ENCODE measurements around the gene CRYBB1.

CRYBB1 gene

DNA sequence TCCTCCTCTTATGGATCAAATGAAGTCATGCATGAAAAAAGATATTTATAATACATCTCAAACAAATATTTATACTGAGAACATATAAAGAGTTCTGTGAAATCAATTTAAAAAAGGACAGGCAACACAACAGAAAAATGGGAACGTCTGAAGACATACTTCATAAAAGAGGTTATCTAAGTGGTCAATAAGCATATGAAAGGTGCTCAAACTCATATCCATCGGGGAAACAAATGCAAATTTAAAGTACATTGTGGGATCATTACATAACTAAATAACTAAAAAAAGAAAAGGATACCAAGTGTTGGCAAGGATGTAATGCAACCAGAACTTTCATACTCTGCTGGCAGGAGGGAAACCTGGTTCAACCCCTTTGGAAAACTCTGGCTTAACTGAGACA lies 50.2 kb downstream of the CRYBB1 start:
- Histone ChIP-seq H3K4me1 (ENCODE audit: insufficient read depth, low read length) (peaks cover 38% of the 10 kb centered on the region), H3K9me3 (ENCODE audit: control insufficient read depth, insufficient read depth, low read length) (no peaks in the 10 kb centered on the region), H3K36me3 (ENCODE audit: insufficient read depth, low read length) (no peaks in the 10 kb centered on the region), H3K9ac (ENCODE audit: low read depth, low read length) (no peak overlapping the region)

DNA sequence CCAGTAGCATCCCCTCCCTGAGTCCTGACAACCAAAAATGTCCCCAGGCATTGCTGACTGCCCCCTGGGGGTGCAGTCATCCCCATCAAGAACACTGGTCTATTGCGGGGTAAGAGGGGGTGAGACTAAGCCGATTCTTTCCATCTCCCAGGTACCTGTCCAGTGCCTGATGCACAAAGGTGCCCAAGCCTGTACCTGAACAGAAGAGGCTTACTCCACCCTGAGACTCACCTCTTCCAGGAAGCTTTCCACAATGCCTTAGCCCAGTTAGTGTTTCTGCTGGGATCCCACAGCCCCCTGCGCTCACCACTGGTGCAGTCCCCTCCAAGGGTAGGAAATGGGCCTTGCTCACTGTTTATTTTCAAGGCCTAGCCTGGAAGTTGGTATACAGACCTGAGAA lies 50.8 kb downstream of the CRYBB1 start:
- H3K4me1 ChIP-seq (ENCODE audit: insufficient read depth, low read length): peaks cover 38% of the 10 kb centered on the region
- H3K36me3 ChIP-seq (ENCODE audit: insufficient read depth, low read length): no peaks in the 10 kb centered on the region
- H3K9ac ChIP-seq (ENCODE audit: low read depth, low read length): no peak overlapping the region
- H3K9me3 ChIP-seq (ENCODE audit: control insufficient read depth, insufficient read depth, low read length): no peaks in the 10 kb centered on the region

DNA sequence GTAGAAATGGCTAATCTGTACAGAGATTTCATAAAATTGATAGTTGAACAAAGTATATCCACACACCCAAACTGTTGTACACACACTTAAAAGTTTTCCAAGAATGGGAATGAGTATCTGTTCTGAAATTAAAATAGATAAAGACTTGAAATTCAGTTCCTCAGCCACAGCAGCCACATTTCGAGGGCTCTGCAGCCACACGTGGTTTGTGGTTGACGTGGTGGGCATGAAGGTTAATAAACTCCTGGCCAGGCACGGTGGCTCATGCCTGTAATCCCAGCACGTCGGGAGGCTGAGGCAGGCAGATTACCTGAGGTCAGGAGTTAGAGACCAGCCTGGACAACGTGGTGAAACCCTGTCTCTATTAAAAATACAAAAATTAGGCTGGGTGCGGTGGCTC lies 51.9 kb downstream of the CRYBB1 start:
- no peaks in the 10 kb centered on the region for H3K36me3 ChIP-seq (ENCODE audit: insufficient read depth, low read length)
- H3K9me3 ChIP-seq (ENCODE audit: control insufficient read depth, insufficient read depth, low read length): no peaks in the 10 kb centered on the region

DNA sequence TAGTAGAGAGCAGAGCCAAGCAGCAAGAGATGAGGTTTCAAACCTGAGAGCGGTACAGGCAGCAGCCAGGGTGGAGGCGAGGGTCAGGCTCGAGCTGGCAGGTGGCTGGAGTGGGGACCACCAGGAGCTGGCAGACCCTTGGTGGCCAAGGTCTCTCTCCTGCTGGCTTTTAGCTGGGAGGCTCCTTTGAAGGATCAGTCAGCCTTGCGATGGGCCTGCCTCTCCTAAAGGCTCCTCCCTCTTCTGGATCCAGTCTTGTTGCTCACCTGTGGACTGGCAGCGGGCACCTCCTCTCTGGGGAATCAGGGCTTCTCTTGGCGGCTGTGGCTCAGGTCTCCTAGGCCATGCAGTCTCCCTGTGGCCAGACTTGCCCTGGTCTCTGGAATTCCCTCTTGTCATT lies 52.6 kb downstream of the CRYBB1 start:
- H3K36me3 ChIP-seq (ENCODE audit: insufficient read depth, low read length): no peaks in the 10 kb centered on the region
- no peaks in the 10 kb centered on the region for H3K9me3 ChIP-seq (ENCODE audit: control insufficient read depth, insufficient read depth, low read length)
- no peak overlapping the region for H3K9ac ChIP-seq (ENCODE audit: low read depth, low read length)
- H3K4me1 ChIP-seq (ENCODE audit: insufficient read depth, low read length): peaks cover 34% of the 10 kb centered on the region

More for the DNA sequence above, 51.9 kb downstream of the CRYBB1 start:
- no peak overlapping the region for H3K9ac ChIP-seq (ENCODE audit: low read depth, low read length)
- peaks cover 38% of the 10 kb centered on the region for H3K4me1 ChIP-seq (ENCODE audit: insufficient read depth, low read length)

DNA sequence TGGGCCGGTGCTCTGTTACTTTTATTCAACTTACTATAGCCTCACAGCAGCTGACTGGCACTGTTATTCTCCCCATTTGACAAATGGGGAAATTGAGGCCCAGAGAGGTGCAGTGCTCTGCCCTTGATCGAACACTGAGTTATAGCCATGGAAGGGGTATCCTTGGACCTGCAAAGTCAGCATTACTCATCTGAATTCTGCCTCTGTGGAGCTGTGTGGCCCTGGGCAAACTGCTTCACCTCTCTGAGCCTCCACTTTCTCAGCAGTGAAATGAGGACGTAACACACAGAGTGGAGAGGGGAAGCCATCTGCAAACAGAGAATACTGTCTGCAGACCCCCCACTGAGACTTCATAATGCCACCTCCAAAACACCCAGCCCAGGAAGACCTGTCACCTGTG lies 53.2 kb downstream of the CRYBB1 start:
- Histone ChIP-seq H3K9me3 (ENCODE audit: control insufficient read depth, insufficient read depth, low read length) (no peaks in the 10 kb centered on the region), H3K9ac (ENCODE audit: low read depth, low read length) (no peak overlapping the region), H3K4me1 (ENCODE audit: insufficient read depth, low read length) (peaks cover 33% of the 10 kb centered on the region), H3K36me3 (ENCODE audit: insufficient read depth, low read length) (no peaks in the 10 kb centered on the region)

DNA sequence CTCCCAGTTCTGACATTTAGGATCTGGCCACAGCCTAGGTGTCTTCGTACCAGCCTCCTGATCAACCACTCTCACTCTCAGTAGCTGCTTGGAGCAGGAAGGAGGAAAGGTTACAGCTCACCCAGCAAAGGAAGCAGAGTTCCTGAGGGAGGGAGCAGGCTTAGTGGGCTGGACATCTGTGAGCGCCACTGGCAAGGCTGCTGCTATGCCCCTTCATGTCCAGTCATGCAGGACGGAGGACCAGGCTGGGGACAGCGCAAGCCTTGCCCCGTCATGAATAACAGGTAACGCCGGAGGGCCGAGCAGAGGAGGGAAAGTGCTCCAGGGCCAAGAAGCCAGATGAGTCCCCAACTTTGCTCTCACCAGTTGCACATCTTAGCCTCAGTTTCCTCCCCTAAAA lies 53.6 kb downstream of the CRYBB1 start:
- Histone ChIP-seq H3K9ac (ENCODE audit: low read depth, low read length) (no peak overlapping the region), H3K4me1 (ENCODE audit: insufficient read depth, low read length) (peaks cover 33% of the 10 kb centered on the region), H3K9me3 (ENCODE audit: control insufficient read depth, insufficient read depth, low read length) (no peaks in the 10 kb centered on the region), H3K36me3 (ENCODE audit: insufficient read depth, low read length) (no peaks in the 10 kb centered on the region)

DNA sequence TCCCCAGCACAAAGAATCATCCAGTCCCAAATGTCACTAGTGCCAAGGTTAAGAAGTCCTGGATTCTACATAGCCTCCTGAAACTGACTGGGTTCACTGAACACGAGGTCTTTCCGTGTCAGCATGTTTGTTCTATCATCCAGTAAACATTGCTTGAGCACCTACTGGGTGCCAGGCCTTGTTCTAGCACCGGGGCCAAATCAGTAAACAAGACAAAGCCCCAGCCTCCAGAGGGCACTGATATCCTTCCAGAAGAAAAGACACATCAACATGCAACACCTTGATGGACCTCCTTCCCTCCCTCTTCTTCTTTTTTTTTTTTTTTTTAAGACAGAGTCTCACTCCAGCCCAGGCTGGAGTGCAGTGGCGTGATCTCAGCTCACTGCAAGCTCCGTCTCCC lies 54.8 kb downstream of the CRYBB1 start:
- H3K4me1 ChIP-seq (ENCODE audit: insufficient read depth, low read length): peaks cover 33% of the 10 kb centered on the region
- H3K9me3 ChIP-seq (ENCODE audit: control insufficient read depth, insufficient read depth, low read length): no peaks in the 10 kb centered on the region
- no peaks in the 10 kb centered on the region for H3K36me3 ChIP-seq (ENCODE audit: insufficient read depth, low read length)
- H3K9ac ChIP-seq (ENCODE audit: low read depth, low read length): no peak overlapping the region

DNA sequence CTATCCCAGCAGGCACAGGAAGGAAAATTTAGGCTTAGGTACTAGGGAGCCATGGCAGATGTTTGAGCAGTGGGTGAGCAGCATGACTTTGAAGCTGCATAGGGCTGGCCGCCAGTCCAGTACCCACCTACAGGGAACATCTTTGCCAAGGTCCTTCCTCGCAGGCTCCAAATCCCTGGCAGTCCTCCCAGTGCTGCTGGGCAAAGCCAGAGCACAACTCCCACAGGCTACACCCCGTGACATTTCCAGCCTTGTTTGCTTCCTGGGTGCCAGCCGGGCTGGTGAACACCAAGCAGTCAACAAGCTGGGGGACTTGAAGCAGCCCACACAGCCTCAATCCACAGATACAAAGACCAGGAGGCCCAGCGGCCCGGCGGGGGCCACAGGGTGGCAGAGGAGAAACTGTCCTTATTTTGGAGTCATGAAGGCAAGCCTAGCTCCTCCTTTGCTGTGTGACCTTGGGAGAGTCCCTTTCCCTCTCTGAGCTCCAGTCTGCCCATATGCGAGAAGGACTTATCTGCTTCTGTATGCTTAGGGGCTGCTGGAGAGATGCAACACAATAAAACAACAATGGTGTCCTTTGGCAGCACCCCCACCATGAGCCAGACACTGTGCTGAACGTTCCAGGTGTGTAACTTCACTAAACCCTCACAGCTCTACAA lies 55.9 kb downstream of the CRYBB1 start:
- peaks cover 22% of the 10 kb centered on the region for H3K4me1 ChIP-seq (ENCODE audit: insufficient read depth, low read length)
- H3K9me3 ChIP-seq (ENCODE audit: control insufficient read depth, insufficient read depth, low read length): no peaks in the 10 kb centered on the region
- H3K36me3 ChIP-seq (ENCODE audit: insufficient read depth, low read length): no peaks in the 10 kb centered on the region
- H3K9ac ChIP-seq (ENCODE audit: low read depth, low read length): no peak overlapping the region

DNA sequence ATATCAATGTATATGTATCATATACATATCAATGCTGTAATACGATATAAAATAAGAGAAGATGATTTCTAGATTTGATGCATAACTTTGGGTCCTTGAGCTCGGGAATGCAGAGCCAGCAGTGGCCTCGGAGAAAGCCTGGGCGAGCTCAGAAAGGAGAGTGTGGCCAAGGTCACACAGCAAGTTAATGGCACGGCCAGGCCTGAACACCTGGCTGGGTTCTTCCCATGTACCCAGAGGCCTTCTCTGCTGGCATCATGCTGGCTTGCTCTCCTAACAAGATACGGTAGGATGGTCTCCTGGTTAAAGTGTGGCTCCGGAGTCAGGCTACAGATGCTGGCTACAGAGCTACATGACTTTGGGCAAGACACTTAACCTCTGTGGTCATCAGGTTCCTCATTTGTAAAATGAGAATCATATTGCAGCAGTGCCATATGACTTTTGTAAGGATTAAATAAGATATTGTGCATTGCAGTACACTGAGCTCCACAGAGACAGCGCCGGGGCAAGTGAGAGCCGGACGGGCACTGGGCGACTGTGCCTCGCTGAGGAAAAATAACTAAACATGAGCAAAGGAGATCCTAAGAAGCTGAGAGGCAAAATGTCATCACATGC lies 57.8 kb downstream of the CRYBB1 start:
- peaks cover 25% of the 10 kb centered on the region for H3K4me1 ChIP-seq (ENCODE audit: insufficient read depth, low read length)

DNA sequence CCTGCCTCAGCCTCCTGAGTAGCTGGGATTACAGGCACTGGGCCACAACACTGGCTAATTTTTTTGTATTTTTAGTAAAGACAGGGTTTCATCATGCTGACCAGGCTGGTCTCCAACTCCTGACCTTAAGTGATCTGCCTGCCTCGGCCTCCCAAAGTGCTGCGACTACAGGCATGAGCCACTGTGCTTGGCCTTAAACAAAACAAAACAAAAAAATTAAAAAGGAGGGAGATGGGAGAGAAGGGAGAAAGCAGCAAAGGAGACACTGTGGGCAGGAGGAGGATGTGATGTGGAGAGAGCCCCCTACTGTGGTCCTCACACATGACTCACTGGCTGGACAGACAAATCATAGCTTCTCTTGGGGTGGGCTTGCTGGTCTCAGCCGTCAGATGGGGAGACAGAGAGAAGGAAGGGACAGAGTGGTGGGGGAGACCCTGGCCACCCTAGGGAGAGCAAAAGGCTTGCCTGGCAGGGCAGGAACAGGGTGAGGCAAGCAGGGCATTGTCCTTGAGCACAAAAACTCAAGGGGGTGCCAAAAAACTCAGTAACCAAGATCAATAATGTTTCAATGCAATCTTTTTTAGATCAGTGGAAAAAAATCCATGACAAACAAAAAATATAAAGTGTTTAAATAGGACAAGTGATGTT lies 59.5 kb downstream of the CRYBB1 start:
- H3K4me1 ChIP-seq (ENCODE audit: insufficient read depth, low read length): peaks cover 20% of the 10 kb centered on the region
- no peak overlapping the region for H3K9ac ChIP-seq (ENCODE audit: low read depth, low read length)
- H3K9me3 ChIP-seq (ENCODE audit: control insufficient read depth, insufficient read depth, low read length): no peaks in the 10 kb centered on the region
- H3K36me3 ChIP-seq (ENCODE audit: insufficient read depth, low read length): no peaks in the 10 kb centered on the region

More for the DNA sequence above, 57.8 kb downstream of the CRYBB1 start:
- H3K9ac ChIP-seq (ENCODE audit: low read depth, low read length): no peak overlapping the region
- no peaks in the 10 kb centered on the region for H3K36me3 ChIP-seq (ENCODE audit: insufficient read depth, low read length)
- no peaks in the 10 kb centered on the region for H3K9me3 ChIP-seq (ENCODE audit: control insufficient read depth, insufficient read depth, low read length)

DNA sequence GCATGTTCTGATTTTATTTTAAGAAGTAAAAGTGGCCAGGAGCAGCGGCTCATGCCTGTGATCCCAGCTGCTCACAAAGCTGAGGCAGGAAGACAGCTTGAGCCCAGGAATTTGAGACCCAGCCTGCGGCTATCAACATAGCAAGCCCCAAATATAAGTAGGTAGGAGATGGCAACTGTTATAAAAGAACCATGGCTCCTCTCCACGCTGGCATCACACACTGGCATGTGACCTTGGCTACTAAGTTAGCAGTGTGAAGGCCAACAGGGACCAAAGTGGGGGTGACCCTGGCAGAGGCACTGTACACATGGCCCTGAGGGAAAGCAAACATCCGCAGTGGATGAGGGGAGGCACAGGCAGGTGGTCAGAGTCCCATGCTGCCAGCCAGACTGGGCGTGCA lies 60.9 kb downstream of the CRYBB1 start:
- no peaks in the 10 kb centered on the region for H3K36me3 ChIP-seq (ENCODE audit: insufficient read depth, low read length)
- peaks cover 28% of the 10 kb centered on the region for H3K4me1 ChIP-seq (ENCODE audit: insufficient read depth, low read length)
- no peaks in the 10 kb centered on the region for H3K9me3 ChIP-seq (ENCODE audit: control insufficient read depth, insufficient read depth, low read length)
- no peak overlapping the region for H3K9ac ChIP-seq (ENCODE audit: low read depth, low read length)

DNA sequence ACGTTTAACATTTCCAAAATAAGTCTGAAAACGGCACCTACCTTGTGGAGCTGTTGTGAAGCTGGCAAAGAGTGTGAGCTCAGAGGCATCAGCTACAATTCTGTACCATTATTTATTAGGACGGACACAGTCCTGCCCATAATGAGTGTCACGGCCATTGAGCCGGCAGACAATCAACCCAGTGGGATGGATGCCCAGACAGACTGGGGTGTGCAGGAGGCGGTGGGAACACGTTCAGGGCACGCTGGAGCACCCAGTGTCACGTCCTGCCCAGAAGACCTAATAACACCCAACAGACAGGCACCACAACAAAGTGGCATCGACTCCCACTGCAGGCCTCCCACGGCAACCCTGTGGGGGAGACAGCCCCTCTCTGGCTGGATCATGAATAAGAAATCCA lies 62.3 kb downstream of the CRYBB1 start:
- Histone ChIP-seq H3K4me1 (ENCODE audit: insufficient read depth, low read length) (peaks cover 35% of the 10 kb centered on the region), H3K9me3 (ENCODE audit: control insufficient read depth, insufficient read depth, low read length) (no peaks in the 10 kb centered on the region), H3K9ac (ENCODE audit: low read depth, low read length) (no peak overlapping the region), H3K36me3 (ENCODE audit: insufficient read depth, low read length) (no peaks in the 10 kb centered on the region)

DNA sequence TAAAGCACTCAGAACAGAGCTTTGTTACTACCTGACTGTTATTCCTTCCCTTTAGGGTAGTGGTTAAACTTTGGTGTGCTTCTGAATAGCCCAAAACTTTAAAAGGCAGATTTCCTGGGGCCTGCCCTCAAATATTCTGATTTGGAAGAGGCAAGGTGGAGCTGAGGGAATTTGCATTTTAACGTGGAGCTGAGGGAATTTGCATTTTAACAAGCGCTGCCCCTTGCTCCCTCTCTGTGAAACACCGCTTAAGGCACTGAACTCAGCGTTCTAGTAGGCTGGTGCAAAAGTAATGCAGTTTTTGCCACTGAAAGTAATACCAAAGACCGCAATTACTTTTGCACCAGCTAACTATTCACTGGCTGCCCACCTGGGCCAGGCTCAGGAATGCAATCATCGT lies 62.9 kb downstream of the CRYBB1 start:
- Histone ChIP-seq H3K9me3 (ENCODE audit: control insufficient read depth, insufficient read depth, low read length) (no peaks in the 10 kb centered on the region), H3K9ac (ENCODE audit: low read depth, low read length) (no peak overlapping the region), H3K4me1 (ENCODE audit: insufficient read depth, low read length) (peaks cover 40% of the 10 kb centered on the region), H3K36me3 (ENCODE audit: insufficient read depth, low read length) (no peaks in the 10 kb centered on the region)

DNA sequence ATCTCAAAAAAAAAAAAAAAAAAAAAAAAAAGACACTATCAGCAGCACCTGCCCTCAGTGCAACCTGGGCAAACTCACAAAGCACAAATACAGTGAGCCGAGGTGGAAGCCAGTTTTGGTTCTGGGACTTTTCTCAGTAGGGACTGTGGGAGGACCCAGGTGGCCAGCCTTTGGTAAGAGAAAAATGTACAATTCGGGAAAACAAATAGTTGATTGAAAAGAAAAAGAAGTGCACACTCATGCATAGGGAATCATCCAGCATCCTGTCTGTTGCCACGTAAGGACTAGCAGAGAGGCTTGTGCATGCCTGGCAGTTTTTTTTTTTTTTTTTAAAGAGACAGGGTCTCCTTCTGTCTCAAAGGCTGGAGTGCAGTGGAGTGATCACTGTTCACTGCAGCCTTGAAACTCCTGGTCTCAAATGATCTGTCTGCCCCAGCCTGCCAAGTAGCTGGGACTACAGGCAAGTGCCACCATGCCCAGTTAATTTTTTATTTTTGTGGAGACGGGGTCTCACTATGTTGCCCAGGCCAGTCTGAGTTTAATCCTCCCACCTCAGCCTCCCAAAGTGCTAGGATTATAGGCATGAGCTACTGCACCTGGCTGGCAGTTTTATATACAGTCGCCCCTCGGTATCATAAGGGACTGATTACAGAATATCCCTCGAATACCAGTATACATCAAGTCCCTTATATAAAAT lies 64.6 kb downstream of the CRYBB1 start:
- no peak overlapping the region for H3K9ac ChIP-seq (ENCODE audit: low read depth, low read length)
- no peaks in the 10 kb centered on the region for H3K9me3 ChIP-seq (ENCODE audit: control insufficient read depth, insufficient read depth, low read length)
- H3K36me3 ChIP-seq (ENCODE audit: insufficient read depth, low read length): no peaks in the 10 kb centered on the region
- peaks cover 39% of the 10 kb centered on the region for H3K4me1 ChIP-seq (ENCODE audit: insufficient read depth, low read length)

DNA sequence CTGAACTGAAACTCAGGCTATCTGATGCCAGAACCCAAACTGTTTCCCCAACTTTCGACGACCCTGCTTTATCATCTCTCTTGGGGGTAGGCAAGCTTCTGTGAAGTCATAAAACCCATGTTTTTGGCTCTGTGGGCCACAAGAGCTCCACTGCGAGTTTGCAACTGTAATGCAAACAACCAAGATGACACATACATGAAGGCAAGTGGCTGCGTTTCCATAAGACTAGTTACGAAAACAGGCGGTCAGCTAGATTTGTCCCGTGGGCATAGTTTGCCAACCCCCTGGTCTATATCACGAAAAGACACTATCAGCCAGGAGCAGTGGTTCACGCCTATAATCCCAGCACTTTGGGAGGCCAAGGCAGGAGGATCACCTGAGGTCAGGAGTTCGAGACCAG lies 65.4 kb downstream of the CRYBB1 start:
- Histone ChIP-seq H3K9me3 (ENCODE audit: control insufficient read depth, insufficient read depth, low read length) (no peaks in the 10 kb centered on the region), H3K9ac (ENCODE audit: low read depth, low read length) (no peak overlapping the region), H3K4me1 (ENCODE audit: insufficient read depth, low read length) (peaks cover 38% of the 10 kb centered on the region), H3K36me3 (ENCODE audit: insufficient read depth, low read length) (no peaks in the 10 kb centered on the region)

Data from ES-I3 (cell line).